Activated CD4-positive, alpha-beta T cell treated with anti-CD3 and anti-CD28 coated beads, Interleukin-2, amount 50 U/mL, for 24 hours (primary cell): Measurements from ENCODE around the gene GLRX.
A peak's percentile ranks its signal among the peaks of the same experiment; 100 is the strongest.

Source experiments
- DNase-seq, 2 donors: peaks; one replicate each; pipeline ENCODE4 v3.0.0-alpha.2; 2020; ENCODE audit warnings: low read depth in 1 of 2, low spot score in 1 of 2

Gene GLRX

DNA sequence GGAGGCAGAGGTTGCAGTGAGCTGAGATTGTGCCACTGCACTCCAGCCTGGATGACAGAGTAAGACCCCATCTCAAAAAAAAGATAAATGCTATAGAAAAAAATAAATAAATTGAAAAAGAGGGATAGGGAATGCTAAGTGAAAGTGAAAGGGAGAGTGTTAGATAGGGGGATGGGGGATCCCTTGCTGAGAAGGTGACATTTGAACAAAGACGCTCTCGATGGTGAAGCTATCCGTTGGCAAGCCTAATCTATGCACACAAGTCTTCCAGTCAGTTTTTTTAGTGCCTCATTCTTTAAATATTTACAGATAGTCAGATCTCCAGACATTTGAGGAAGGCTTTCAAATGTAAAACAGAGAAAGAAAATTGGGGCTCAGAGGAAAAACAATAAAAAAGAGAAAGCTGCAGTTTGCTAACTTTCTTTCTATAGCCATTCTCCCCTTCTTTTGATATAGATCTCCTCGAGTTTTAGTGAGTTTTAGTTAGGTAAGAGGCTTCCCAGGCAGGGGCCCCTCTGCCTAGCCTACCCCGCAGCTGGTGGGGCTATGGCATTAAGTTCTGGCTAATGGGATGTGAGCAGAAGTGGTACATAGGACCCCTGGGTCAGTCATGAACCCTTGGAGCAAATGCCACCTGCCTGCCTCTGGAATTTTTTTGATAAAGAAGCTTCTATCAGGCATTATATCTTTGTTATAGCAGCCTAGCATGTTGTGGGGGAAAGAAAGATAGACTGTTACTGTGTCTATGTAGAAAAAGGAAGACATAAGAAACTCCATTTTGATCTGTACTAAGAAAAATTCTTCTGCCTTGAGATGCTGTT is 12.0 kb downstream of the GLRX start:
- no peak for DNase-seq

DNA sequence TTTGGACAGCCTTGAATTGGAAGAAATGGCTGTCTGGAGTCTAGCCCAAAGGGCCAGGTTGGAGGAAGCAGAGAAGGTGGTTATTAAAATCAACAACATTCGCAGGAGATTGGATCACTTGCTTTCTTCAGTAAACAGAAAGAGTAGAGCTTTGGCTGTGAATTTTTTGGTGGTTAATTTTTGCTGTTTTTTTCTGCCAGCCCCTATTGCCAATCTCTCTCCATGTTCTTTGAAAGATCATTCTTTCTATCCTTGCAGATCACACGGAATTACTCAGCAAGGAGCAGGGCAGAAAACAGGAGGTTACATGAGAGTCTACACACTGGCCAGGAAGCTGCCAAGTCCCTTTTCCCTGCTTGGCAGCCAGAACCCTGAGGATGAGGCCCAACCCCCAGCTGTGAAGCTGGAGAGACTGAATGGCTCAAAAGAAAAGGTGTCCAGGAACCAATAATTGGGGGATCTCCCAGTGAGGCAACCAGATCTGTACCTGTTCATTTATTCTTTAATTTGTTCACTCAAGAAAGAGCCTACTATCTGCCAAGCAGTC is 13.0 kb downstream of the GLRX start:
- DNase-seq: no peak

DNA sequence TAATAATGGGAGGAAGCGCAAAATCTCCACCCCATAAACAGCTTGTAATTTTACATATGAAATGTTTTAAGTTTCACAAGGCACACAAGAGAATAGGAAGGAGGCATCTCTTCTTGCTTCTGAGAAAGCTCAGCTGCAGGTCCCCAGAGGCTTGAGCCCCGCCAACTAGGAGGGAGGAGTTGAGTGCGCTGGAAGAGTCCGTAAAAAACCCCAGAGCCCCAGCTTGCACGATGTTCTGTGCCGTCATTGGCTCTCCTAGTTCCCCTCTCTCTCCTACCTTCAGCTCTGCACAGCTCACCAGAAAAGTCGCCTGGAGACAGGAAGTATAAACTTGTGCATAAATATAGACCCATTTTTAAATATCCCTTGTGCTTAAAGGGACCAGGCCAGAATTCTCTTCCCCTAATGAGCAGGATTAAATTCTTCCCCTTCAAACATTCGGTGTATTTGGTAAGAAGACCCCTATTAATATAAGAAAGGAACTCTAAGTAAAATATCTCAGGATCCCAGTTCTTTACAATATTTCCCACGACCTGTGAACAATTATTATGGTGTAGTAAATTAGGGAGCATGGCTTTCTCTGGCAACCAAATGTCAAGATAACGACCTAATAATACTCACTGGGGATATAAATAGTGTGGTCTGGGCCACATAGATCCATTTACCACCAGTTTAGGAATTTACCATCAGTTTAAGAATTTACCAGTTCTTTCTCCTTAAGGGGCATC is 13.7 kb downstream of the GLRX start:
- DNase-seq: peak in 1 of 2 donors; percentile 74

GRCh38 chr5:95808013-95808685 is 14.4 kb downstream of the GLRX start:
- no peak for DNase-seq

DNA sequence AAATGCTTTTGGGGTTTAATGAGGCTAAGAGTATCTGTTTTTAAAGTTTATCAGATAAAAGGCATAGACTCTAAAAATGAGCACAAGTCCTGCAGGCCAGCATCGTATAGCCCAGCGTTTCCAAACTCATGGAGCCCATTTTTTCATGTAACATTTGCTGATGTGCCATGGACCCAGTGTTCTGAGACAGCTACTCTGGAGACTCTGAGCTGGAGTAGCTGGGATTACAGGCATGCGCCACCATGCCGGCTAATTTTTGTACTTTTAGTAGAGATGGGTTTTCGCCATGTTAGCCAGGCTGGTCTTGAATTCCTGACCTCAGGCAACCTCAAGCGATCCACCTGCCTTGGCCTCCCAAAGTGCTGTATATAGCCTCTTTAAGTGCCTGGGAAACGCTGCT is 15.8 kb downstream of the GLRX start:
- no peak for DNase-seq

GRCh38 chr5:95804736-95805539 is 17.6 kb downstream of the GLRX start:
- DNase-seq: no peak

- no peak for DNase-seq
Observed at GRCh38 chr5:95803271-95804148, 19.0 kb downstream of the GLRX start.

DNA sequence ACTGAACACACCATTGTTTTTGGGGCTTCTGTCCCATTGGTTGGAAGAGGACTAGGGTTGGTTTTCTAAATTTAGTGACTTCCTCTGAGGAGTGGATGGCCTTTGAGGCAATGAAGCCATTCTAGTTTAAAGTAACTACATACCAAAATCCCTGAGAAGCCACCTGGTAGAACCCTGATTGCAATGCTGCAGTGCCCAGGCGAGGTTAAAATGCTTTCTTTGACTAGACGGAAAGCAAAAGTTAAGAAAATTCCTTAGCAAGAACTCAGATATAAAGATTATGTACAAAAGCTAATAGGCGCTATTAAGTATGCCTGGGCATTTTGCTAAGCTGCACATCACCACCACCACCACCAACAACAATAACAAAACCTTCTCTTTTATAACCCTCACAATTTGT is 20.6 kb downstream of the GLRX start:
- DNase-seq: no peak

DNA sequence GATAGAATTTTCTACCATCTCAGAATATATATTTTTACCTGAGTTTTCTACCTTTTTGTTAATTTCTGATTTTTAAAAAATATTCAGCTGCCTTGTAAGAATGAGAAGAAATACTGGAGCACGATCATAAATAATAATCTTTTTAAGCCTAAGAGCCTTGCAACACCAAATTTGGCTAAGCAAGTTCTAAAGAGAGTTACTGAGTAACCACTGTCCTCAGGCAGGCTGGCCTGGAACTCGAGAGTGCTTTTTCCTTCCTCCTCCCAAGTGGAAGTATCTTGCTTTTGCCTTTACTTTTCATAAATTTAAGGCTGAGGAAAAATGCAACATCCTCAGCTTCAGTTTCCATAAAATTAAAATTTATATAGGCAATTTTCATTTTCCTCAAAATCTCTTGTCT is 21.0 kb downstream of the GLRX start:
- no peak for DNase-seq

DNA sequence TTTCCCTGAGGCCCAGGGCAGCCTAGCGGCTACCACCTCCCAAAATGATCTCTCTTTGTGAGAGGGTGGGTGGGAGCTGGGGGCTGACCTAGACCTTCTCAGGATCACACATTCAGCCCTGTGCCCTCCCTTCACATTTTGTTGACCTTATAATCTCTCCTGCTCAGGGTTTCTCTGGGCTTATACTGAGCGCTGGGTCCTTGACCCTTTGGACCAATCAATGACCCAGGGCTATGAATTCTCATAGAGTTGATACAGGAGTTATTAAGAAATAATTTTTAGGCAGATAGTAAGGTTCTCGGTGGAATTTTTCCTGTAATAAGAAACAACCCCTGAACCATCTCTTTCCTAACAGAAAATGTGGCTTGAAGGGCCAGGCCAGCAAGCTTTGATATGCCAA is 22.0 kb downstream of the GLRX start:
- no peak for DNase-seq

DNA sequence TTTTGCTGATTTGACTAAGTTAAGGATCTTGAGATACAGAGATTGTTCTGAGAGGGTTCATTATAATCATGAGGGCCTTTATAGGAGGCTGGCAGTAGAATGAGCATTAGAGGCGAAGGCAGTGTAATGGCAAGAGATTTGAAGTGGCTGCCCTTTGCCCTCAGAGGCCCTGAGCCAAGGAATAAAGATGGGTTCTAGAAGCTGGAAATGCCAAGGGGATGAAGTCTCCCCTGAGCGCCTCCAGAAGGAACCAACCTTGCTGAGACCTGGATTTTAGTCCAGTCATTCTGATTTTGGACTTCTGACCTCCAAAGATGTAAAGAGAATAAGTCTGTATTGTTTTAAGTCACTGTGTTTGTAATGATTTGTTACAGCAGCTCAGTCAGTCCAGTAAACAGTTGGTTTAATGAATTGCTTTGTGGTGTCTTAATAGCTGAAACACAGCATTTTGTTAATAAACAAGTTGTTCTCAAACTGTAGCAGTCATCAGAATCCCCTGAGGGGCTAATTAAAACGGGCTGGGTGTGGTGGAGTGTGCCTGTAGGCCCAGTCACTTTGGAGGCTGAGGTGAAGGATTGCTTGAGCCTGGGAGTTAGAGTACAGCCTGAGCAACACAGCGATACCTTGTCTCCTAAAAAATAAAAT is 23.2 kb downstream of the GLRX start:
- no peak for DNase-seq

DNA sequence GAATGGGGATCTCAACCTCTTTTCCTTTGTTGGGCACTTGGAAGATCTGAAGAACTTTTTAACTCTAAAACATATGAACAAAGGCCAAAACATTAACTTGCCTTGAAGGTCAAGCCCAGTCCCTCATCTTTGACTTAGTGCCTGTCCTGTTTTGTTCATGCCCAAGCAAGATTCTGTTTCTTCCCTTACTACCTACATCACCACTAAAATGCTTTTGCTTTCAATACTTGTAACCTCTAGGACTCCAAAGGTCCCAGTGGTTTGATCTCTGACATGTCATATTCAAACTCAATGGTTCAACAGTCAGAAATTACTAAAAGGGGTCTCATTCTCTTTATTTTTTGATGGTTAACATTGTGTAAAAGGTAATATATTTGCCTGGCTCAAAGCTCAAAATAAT is 24.0 kb downstream of the GLRX start:
- no peak for DNase-seq

DNA sequence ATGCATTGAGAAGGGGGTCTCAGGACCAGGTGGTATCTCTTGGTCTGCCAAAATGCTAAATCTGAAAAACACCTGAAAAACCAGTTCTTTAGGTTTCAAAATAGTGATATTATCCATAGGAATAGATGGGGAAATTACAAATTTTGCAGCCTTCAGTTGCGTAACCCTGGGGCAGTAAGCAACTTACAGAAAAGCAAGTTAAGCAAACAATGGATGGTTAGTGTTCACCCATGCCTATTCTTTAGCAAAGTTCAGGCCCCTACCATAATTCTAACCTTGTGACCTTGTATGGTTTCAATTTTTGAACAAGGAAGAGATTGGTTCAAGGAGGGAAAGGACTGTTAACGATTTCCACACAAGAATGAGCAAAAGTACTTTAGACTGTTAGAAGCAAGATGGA is 24.5 kb downstream of the GLRX start:
- no peak for DNase-seq

DNA sequence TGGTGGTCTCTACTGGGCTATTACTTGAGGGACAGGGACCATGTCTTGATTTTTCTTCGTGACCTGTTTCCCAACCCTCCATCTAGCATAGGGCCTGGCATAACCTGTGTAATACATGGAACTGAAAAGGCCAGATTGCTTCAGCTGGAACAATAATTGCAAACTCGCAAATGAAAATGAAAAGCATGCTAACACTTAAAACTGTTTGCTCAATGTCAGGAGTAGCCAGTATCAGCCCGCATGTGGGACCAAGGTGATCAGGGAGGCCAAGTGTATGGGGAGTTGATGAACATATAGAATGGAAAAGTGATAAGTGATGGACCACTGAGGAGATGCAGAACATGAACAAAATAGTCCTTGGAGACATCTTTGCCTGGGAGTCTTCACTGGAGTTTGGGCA is 25.2 kb downstream of the GLRX start:
- no peak for DNase-seq

- no peak for DNase-seq
Observed at GRCh38 chr5:95794070-95794516, 28.4 kb downstream of the GLRX start.

GRCh38 chr5:95791751-95792150 is 30.8 kb downstream of the GLRX start:
- no peak for DNase-seq

DNA sequence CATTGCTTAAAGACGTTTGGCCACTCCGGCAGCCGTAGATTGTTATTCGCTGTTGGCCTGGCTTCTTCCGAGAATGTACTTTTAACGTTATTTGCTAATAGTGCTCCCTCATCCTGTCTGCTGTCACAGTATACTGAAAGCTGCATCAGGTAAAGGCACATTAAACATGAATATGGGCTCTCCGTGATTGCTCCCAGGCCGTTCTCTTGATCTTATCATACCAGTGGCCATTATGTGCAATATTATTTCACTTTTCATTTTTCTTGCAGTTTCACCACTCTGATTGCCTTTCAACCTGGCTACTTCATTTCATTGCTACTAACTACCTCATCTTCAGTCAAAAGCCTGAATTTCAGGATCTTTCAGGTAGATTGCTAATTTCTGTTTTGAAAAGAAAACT is 34.0 kb downstream of the GLRX start:
- DNase-seq: no peak

DNA sequence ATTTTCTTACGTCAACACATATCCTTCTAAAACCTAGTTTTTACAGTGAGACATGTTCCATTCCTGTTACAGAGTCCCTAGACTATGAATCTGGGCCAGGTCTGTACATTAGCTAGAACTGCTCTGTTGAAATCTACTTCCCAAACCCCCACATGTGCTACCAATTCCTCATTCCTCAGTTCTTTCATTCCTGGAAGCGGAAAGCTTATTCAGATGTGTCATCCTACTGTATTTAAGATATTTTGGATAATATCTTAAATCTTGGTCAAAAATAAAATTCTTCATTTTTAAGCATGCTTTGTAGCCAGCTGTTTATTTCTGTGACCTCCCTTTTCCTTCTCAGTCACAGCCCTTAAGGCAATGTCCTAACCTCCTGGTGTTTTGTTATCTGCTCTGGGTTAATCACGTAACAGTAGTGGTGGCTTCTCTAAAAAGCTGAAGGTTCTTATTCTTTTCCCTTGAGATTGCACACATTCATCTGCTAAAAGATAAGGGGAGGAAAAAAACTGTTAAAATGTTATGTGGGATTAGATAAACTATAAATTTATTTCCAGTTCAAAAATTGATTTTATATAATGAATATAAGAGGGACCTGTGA is 35.6 kb downstream of the GLRX start:
- no peak for DNase-seq
